Stimulated activated naive CD4-positive, alpha-beta T cell (primary cell): ENCODE measurements around the gene PPFIA1.
"Not testable (repeated sequence)": the region's sequence is repeated elsewhere in the genome, so short reads cannot be mapped to it uniquely, and the experiment has no call there.

Experiments
- DNase-seq, 6 experiments: peaks; one replicate each; lab custom pipeline; 2025; lab: John Stamatoyannopoulos, UW

The PPFIA1 gene

GRCh38 chr11:70325824-70326223 lies 55.3 kb downstream of the PPFIA1 start:
- no peak for DNase-seq

GRCh38 chr11:70326365-70326811 lies 55.9 kb downstream of the PPFIA1 start:
- no peak for DNase-seq

GRCh38 chr11:70326833-70327232 lies 56.3 kb downstream of the PPFIA1 start:
- no peak for DNase-seq

GRCh38 chr11:70327717-70328116 lies 57.2 kb downstream of the PPFIA1 start:
- DNase-seq, result no peak

DNA sequence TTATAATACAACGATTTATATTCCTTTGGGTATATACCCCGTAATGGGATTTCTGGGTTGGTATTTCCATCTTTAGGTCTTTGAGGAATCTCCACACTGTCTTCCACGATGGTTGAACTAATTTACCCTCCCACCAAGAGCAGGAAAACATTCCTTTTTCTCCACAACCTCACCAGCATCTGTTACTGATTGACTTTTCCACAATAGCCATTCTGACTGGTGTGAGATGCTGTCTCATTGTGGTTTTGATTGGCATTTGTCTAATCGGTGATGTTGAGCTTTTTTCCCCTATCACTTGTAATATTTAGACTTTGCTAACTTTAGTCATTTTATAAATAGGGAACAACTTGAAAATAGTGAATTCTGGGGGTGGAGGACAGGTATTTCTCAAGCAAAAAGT lies 58.1 kb downstream of the PPFIA1 start:
- DNase-seq, result no peak

- DNase-seq, result not testable (repeated sequence)
Observed at GRCh38 chr11:70331320-70331843, 60.9 kb downstream of the PPFIA1 start.

DNA sequence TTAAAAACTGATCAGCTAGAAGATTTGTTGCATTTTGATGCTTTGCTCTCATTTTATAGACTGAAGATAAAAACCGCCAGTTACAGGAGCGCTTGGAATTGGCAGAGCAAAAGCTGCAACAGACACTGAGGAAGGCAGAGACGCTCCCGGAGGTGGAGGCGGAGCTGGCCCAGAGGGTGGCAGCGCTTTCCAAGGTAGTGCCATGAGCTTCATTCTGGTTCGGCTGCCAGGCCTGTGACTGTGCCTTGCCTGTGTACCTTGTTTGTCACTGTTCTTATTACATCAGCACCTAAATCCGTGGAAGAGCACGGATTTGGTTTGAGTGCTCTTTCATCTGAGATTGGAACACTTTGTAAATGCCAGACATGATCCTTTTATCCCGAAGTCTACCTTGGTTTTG lies 61.4 kb downstream of the PPFIA1 start:
- DNase-seq, result no peak

DNA sequence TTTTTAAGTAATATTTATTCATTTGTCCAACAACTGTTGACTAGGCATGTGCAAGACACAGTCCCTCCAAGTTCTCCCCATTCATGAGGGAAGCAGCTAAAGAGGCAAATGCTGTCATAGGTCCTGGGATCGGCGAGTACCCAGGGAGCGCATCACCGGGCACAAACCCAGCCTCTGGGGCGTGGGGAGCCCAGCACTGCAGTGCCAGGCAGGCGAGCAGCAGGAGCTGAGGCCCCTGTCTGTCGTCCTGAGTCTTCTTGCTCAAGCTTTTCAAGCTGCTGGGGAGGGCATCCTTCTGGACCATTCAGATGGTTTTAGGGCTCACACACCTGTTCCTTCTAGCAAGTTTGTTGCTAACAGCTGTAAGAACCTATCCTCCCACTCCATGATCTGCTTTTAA lies 62.1 kb downstream of the PPFIA1 start:
- no peak for DNase-seq

GRCh38 chr11:70333261-70333660 lies 62.8 kb downstream of the PPFIA1 start:
- DNase-seq, result no peak

GRCh38 chr11:70334351-70334995 lies 64.0 kb downstream of the PPFIA1 start:
- no peak for DNase-seq

DNA sequence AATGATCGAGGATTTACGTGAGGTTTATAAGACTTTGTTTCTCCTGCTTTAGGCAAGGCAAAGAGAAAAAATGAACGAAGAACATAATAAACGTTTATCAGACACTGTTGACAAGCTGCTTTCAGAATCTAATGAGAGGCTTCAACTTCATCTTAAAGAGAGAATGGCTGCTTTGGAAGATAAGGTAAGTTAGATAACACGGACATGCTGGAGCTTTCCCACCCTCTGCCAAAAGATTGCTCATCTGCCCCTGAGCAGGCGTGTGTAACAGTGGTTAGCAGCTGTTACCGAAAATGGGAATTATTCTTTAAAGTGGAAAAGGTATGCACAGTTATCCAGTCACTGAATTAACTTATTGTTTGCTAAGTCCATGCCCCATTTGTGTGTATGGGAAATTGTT lies 65.0 kb downstream of the PPFIA1 start:
- no peak for DNase-seq

GRCh38 chr11:70338594-70338993 lies 68.1 kb downstream of the PPFIA1 start:
- no peak for DNase-seq

DNA sequence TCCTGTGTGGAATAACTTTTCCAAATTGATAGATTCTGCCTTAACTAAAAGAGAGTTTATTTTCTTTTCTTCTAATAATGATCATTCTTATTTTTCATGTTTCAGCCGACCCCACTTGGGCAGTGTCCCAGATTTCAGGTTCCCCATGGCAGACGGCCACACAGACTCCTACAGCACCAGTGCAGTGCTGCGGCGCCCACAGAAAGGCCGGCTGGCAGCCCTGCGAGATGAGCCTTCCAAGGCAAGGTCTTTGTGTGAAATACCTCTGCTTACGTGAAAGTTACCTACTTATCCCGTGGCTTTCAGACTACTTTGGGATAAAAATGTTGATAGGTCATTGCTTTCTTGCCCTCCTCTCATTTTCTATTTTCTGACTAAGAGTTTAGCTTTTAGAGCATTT lies 68.6 kb downstream of the PPFIA1 start:
- DNase-seq, result no peak

DNA sequence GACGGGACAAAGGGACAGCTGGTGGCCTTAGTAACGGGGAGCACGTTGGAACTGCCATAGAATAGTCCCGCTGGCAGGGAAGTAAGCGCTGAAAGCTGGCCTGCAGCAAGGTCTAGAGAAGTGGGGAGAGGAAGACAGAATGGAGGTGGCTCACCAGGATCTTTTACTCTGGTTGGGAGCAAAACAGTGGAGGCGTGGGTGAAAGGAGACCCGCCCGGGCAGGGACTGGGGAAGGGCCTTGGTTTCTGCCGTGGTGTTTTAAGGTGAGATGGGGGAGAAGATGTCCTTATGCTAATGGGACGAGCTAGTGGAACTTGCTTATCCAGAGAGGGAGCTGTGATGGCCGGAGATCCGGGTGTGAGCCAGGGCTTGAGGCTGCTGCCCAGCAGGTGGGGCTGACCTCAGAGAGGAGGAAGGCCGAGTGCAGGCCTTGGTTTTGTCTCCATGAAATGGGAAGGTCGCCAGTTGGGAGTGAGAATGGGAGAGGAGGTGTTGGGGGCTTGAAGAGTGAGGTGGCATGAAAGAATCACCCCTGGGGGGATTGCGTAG lies 71.5 kb downstream of the PPFIA1 start:
- DNase-seq, result no peak

DNA sequence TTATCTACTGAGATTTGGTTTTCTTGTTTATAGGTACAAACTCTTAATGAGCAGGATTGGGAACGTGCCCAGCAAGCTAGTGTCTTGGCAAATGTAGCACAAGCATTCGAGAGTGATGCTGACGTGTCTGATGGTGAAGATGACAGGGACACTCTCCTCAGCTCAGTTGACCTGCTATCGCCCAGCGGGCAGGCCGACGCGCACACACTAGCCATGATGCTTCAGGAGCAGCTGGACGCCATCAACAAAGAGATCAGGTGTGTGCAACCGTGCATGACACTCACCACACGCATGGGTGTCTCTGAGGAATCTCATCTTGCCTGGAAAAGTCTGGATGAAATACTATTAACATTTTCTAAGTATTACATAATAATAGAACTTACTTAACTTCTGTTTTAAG lies 73.1 kb downstream of the PPFIA1 start:
- DNase-seq, result no peak

GRCh38 chr11:70348191-70348590 lies 77.7 kb downstream of the PPFIA1 start:
- DNase-seq, result no peak

DNA sequence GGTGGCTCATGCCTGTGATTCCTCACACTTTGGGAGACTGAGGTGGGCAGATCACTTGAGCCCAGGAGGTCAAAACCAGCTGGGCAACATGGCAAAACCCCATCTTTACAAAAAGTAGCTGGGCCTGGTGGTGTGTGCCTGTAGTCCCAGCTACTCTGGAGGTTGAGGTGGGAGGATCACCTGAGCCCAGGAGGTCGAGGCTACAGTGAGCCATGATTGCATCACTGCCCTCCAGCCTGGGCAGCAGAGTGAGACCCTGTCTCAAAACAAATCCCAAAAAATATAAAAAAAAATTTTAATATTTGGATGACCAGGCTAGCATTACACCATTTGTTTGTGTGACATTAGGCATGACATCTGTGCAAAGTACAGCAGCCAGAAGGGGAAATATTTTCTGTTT lies 78.1 kb downstream of the PPFIA1 start:
- no peak for DNase-seq

GRCh38 chr11:70351646-70352045 lies 81.2 kb downstream of the PPFIA1 start:
- DNase-seq, result no peak

DNA sequence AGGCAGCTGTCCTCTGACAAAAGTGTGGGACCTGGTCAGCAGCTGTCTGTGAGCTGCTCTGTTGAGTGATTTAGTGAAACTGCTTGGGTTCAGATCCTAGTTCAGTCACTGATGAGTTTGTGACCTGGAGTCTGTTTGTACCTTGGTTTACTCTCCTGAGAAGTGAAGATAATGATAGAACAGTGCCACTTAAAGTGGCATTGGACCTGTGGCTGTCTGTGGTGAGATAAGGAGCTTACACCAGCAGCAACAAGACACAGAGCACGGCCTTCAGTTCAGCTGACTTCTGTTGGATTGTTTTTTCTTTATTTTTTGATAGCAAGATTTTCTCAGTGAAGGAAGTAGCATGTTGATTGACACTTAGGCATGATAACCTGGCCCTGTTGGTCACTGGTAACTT lies 81.6 kb downstream of the PPFIA1 start:
- no peak for DNase-seq

DNA sequence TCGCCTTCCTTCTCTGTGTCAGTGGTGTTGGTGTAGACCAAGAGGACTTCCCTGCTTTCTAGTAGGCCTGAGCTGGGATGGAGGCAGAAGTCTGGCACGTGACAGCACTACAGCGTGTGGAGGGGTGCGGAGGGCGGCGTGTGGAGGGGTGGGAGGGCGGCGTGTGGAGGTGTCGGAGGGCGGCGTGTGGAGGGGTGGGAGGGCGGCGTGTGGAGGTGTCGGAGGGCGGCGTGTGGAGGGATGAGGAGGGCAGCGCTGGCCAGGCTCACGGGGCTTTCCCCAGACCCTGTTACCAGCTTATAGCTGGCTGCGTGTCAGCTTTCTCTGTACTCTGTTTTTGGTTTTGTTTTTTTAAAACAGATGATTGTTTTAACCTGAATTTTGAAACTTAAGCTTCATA lies 82.1 kb downstream of the PPFIA1 start:
- DNase-seq, result no peak

DNA sequence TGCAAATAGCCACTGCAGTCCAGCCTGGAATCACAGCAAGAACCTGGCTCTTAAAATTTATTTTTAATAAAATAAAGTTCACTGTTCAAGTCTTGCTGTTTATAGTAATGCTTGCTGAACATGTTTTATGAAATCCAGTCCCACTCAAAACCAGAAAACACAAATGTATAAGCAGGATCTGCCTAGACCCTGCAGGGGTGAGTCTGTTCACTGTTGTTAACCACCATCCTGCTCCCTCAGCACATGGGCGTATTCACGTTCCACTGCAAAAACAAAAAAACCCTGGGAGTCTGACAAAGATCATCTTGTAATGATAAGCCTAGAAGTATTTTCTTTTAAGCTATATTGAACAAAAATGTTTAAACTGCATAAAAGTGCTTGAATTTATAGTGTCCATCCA lies 82.8 kb downstream of the PPFIA1 start:
- DNase-seq, result no peak

- DNase-seq, result no peak
Observed at GRCh38 chr11:70353900-70354568, 83.5 kb downstream of the PPFIA1 start.

DNA sequence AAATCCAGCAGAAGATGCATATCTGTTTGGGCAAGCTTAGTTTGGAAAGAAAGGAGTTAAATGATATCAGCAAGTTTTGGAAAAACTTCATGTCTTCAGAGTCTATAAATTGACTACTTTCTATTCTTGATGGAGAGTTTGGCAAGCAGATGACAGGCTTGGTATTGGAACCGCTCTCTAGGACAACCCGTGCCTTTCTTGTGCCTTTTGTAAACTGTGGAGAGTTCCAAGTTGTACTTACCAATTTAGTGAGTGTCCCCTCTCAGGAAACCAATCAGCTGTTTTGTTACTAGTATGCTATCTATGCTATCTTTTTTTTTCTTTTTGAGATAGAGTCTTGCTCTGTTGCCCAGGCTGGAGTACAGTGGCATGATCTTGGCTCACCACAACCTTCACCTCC lies 84.1 kb downstream of the PPFIA1 start:
- no peak for DNase-seq
